ENCODE measurements around the gene PDE6G.

The PDE6G gene

GRCh38 chr17:81612172-81612970, 44.0 kb downstream of the PDE6G start:
- no peaks in the 10 kb centered on the region for H3K4me1 ChIP-seq
- H3K9me3 ChIP-seq = no peaks in the 10 kb centered on the region
- peaks cover 61% of the 10 kb centered on the region for H3K36me3 ChIP-seq (replicated peaks)
- in situ Hi-C loops (cut with MboI; ENCODE audit: low sequenced_read_pairs) = no loop called here
- no peaks in the 10 kb centered on the region for H3K27me3 ChIP-seq (ENCODE audit: low read depth)
- H3K4me3 ChIP-seq = no peak overlapping the region
- DNase-seq (ENCODE audit: low spot score in 2 of 2) = no peak

DNA sequence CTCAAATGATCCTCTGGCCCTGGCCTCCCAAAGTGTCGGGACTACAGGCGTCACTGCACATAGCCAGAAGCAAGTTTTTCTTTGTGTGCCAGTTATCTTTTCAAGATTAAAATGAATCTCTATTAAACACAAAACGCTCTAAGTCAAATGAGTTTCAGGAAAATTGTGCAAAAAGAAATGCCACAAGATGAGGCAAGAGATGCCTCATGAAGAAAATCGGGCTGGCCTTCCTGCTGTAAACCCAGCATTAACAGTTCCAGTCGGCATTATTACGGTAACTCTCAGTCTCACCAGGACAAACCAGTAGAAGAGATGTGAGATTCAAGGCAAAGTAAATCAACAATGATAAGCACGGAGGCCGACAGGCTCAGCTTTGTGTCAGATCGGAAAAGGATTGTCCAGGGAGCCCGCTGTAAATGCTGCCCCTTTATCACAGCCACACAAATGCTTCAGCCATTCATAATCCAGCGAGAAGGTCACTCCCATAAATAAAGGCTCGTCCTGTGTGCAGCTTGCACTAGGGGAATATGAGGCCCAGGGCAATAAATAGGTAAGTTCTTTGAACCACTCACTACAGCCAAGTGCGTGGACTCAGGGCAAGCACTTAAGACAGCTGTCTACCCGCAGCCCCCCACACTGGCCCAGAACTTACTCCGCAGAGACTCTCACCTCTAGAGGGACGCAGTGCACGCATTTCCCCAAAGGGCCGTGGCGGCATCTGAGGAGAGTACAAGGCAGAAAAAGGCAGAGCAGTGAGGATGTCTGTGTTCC, 46.6 kb downstream of the PDE6G start:
- no peak for DNase-seq (ENCODE audit: low spot score in 2 of 2)
- in situ Hi-C loops (cut with MboI; ENCODE audit: low sequenced_read_pairs) = no loop called here

GRCh38 chr17:81608605-81609004, 47.7 kb downstream of the PDE6G start:
- Histone ChIP-seq H3K27me3 (ENCODE audit: low read depth) (no peaks in the 10 kb centered on the region), H3K36me3 (replicated peaks) (peaks cover 66% of the 10 kb centered on the region), H3K9me3 (no peaks in the 10 kb centered on the region), H3K4me1 (no peaks in the 10 kb centered on the region), H3K4me3 (no peak overlapping the region)
- DNase-seq (ENCODE audit: low spot score in 2 of 2) = no peak
- in situ Hi-C loops (cut with MboI; ENCODE audit: low sequenced_read_pairs) = no loop called here

More for the DNA sequence above, 46.6 kb downstream of the PDE6G start:
- Histone ChIP-seq H3K27me3 (ENCODE audit: low read depth) (no peaks in the 10 kb centered on the region), H3K36me3 (replicated peaks) (peaks cover 59% of the 10 kb centered on the region), H3K4me1 (no peaks in the 10 kb centered on the region), H3K9me3 (no peaks in the 10 kb centered on the region), H3K4me3 (no peak overlapping the region)

GRCh38 chr17:81608082-81608481, 48.3 kb downstream of the PDE6G start:
- no peaks in the 10 kb centered on the region for H3K27me3 ChIP-seq (ENCODE audit: low read depth)
- in situ Hi-C loops (cut with MboI; ENCODE audit: low sequenced_read_pairs) = no loop called here
- H3K9me3 ChIP-seq = no peaks in the 10 kb centered on the region
- peaks cover 66% of the 10 kb centered on the region for H3K36me3 ChIP-seq (replicated peaks)
- H3K4me3 ChIP-seq = no peak overlapping the region
- no peak for DNase-seq (ENCODE audit: low spot score in 2 of 2)
- H3K4me1 ChIP-seq = no peaks in the 10 kb centered on the region

DNA sequence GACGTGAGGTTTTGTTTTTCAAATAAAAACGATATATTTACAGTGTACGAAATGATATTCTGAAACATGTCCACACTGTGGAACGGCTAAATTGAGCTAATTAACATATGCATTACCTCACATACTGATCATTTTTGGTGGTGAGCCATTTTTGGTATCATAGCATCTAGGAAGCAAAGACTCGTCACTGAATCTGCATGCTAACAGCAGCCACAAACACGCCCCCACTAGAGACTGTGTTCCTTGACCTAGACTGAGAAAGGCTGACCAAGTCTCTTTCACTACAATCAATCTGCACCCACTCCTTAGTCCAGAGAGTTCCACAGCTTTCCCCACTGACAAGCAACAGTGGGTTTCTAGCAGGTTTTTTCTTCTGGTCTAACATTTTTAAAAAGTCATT, 48.9 kb downstream of the PDE6G start:
- no peaks in the 10 kb centered on the region for H3K4me1 ChIP-seq
- peaks cover 66% of the 10 kb centered on the region for H3K36me3 ChIP-seq (replicated peaks)
- no peak overlapping the region for H3K4me3 ChIP-seq
- no peak for DNase-seq (ENCODE audit: low spot score in 2 of 2)
- no peaks in the 10 kb centered on the region for H3K9me3 ChIP-seq
- H3K27me3 ChIP-seq (ENCODE audit: low read depth) = no peaks in the 10 kb centered on the region
- in situ Hi-C loops (cut with MboI; ENCODE audit: low sequenced_read_pairs) = no loop called here

- Histone ChIP-seq H3K27me3 (ENCODE audit: low read depth) (no peaks in the 10 kb centered on the region), H3K9me3 (no peaks in the 10 kb centered on the region), H3K4me3 (no peak overlapping the region), H3K4me1 (peaks cover 3% of the 10 kb centered on the region; the same call in 1 of the 2 replicates), H3K36me3 (replicated peaks) (peaks cover 70% of the 10 kb centered on the region)
- in situ Hi-C loops (cut with MboI; ENCODE audit: low sequenced_read_pairs) = no loop called here
- DNase-seq (ENCODE audit: low spot score in 2 of 2) = no peak
Measured at GRCh38 chr17:81603846-81604610, 52.3 kb downstream of the PDE6G start.

DNA sequence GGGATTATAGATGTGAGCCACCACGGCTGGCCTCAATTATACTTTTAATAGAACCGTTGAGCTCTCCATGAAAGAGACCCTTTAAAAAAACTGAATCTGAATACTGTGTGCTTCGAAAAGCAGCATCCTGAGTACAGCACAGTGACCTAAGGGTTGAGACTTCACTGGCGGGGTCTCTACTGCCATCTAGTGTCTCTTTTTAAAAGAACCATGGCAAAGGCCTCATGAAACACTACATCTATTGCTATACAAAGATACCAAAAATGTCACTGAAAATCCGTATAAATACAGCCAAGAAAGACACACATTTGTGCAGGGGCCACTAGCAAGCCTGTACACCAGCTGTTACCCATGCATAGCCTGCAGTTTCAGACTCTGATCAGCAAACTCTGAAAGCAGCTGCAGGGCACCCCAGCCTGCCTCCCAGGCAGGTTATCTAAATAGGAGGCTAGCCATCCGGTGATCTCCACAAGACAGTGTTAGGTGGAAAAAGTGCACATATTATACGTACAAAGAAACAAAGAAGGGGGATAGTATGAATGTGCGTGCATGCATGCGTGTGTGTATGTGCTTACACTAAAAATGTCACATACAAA, 54.7 kb downstream of the PDE6G start:
- no peaks in the 10 kb centered on the region for H3K9me3 ChIP-seq
- no peaks in the 10 kb centered on the region for H3K27me3 ChIP-seq (ENCODE audit: low read depth)
- H3K36me3 ChIP-seq (replicated peaks) = peaks cover 70% of the 10 kb centered on the region
- H3K4me1 ChIP-seq = peaks cover 3% of the 10 kb centered on the region; the same call in 1 of the 2 replicates
- H3K4me3 ChIP-seq = no peak overlapping the region
- DNase-seq (ENCODE audit: low spot score in 2 of 2) = peak; percentile 65 to 67
- in situ Hi-C loops (cut with MboI; ENCODE audit: low sequenced_read_pairs) = no loop called here
